Lung microvascular endothelial cell (primary cell): Measurements from ENCODE around the gene CDK5R1. TPM values are rescaled to one million over a fixed set of nuclear protein-coding genes. Genes with fewer than 3 reads are reported as not detected.

Experiments used
- total RNA-seq: library from RNA; depleted of rRNA; stranded (reverse); fragments of >200 nt; gene quantifications from 2 replicates; pipeline ENCODE4 v1.2.1, GENCODE V29; 2014

CDK5R1 gene
- total RNA-seq, 1 donor from 2014 or later, result 2.2 TPM

Other genes starting within 250 kb of the CDK5R1 start
- gene RHBDL3, start 221.2 kb upstream of the CDK5R1 start, total RNA-seq, result under 0.01 TPM in 1 of 2 replicates, not detected in the other
- gene C17orf75, start 144.8 kb upstream of the CDK5R1 start, total RNA-seq, result 27.5 and 30.6 TPM in 2 replicates
- gene ZNF207, start 136.8 kb upstream of the CDK5R1 start, total RNA-seq, result 43.2 and 52.0 TPM in 2 replicates
- gene PSMD11, start 42.5 kb upstream of the CDK5R1 start, total RNA-seq, result 69.8 and 79.5 TPM in 2 replicates